GM12872 (cell line): ENCODE data around the gene WNT2B.

ENCODE experiments used
- CTCF ChIP-seq: IDR thresholded peaks from 3 replicates; pipeline ENCODE4 v1.5.1; 2011; ENCODE audit warnings: low read depth, mild to moderate bottlenecking, low read length, moderate library complexity; ENCODE audit not compliant: insufficient read depth

Gene WNT2B

DNA sequence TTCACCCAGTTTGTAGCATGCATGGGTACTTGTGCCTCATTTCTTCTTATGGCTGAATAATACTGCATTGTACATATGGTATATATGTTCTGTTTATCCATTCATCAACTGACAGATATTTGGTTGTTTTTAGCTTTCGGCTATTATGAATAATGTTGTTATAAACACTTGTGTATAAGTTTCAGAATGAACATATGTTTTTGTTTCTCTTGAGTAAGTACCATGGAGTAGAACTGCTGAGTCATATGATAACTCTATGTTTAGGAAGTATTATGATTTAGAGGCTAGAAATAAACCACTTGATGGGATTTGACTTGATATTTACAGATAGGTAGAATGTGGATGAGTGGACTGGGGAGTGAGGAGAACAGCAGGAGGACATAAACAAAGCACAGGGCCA, 48.6 kb downstream of the WNT2B start:
- TF ChIP-seq CTCF, result no peak

- no peak for TF ChIP-seq CTCF
These were observed 49.9 kb downstream of the WNT2B start for GRCh38 chr1:112558634-112559033.

DNA sequence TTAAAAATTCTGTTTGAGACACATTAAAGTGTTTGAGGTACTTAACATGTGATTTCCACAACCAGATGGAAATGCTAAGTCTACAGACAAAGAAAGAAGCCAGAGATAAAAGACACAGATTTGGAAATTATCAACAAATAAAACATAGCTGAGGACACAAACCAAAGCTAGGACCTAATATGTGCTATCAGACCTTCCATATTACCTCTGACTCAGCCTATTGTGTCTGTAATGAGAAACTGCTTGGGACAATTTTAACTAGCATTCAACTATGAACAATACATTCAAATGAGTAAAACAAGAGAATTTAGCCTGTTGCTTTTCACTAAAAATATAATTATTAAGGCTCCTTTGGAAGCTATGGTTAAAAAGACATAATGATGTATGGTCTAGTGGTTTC, 54.6 kb downstream of the WNT2B start:
- no peak for TF ChIP-seq CTCF

DNA sequence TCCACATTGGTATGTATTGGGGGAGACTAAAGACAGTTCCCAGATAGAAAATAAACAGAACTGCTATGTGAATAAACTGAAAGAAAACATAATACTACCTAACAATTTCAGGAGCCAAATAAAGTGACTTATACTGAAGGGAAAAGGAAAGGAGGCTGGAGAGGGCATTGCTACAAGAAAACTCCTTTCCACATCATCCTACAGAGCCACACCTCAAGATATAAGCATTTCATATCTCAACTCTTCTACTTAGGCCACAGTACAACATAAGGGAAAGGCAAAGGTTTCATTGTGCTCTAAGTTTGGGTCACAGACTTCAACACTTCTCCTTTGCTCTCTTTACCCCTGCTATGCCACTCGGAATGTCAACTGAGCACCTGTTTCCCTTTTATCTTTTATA, 55.3 kb downstream of the WNT2B start:
- no peak for TF ChIP-seq CTCF

- TF ChIP-seq CTCF, result no peak
These were observed 57.0 kb downstream of the WNT2B start for GRCh38 chr1:112565800-112566199.

GRCh38 chr1:112575154-112575804, 66.5 kb downstream of the WNT2B start:
- TF ChIP-seq CTCF, result no peak

DNA sequence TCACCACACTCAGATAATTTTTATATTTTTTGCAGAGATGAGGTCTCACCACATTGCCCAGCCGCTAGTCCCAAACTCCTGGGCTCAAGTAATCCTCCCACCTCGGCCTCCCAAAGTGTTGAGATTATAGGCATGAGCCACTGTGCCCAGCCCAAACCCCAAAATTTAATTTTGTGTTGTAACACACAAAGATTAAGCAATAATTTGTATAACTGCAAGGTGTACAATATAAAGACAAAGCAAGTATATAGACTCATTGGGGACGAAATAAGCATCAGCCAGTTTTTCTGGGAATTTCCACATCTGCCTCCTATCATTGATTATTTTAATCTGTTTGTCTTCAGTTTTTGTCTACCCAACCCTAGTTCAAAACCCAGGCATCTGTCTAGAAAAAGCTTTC, 67.5 kb downstream of the WNT2B start:
- TF ChIP-seq CTCF, result no peak
